ENCODE data around the gene STRADA. TPM values are rescaled to one million over a fixed set of nuclear protein-coding genes. Genes with fewer than 3 reads are reported as not detected.

STRADA gene
- total RNA-seq, 1 experiment from 2014 or later, result 25.2 TPM

- no peak for DNase-seq (ENCODE audit: low spot score)
These were observed 58.6 kb downstream of the STRADA start for GRCh38 chr17:63682981-63683380.

GRCh38 chr17:63682441-63682840, 59.2 kb downstream of the STRADA start:
- no peak for DNase-seq (ENCODE audit: low spot score)

- DNase-seq (ENCODE audit: low spot score), result no peak
These were observed 60.1 kb downstream of the STRADA start for GRCh38 chr17:63681530-63681929.

GRCh38 chr17:63680700-63681099, 60.9 kb downstream of the STRADA start:
- no peak for DNase-seq (ENCODE audit: low spot score)

GRCh38 chr17:63679214-63679613, 62.4 kb downstream of the STRADA start:
- DNase-seq (ENCODE audit: low spot score), result no peak

- no peak for DNase-seq (ENCODE audit: low spot score)
These were observed 65.0 kb downstream of the STRADA start for GRCh38 chr17:63676584-63676983.

GRCh38 chr17:63675607-63676546, 65.7 kb downstream of the STRADA start:
- peak; percentile 82 for DNase-seq (ENCODE audit: low spot score)

GRCh38 chr17:63675231-63675606, 66.4 kb downstream of the STRADA start:
- peak; percentile 44 for DNase-seq (ENCODE audit: low spot score)

- no peak for DNase-seq (ENCODE audit: low spot score)
These were observed 68.7 kb downstream of the STRADA start for GRCh38 chr17:63672856-63673255.

- no peak for DNase-seq (ENCODE audit: low spot score)
These were observed 75.9 kb downstream of the STRADA start for GRCh38 chr17:63665527-63666214.

- DNase-seq (ENCODE audit: low spot score), result no peak
These were observed 81.7 kb downstream of the STRADA start for GRCh38 chr17:63659850-63660249.

- no peak for DNase-seq (ENCODE audit: low spot score)
These were observed 83.2 kb downstream of the STRADA start for GRCh38 chr17:63658366-63658765.

- DNase-seq (ENCODE audit: low spot score), result no peak
These were observed 83.8 kb downstream of the STRADA start for GRCh38 chr17:63657786-63658185.

GRCh38 chr17:63653050-63653449, 88.5 kb downstream of the STRADA start:
- DNase-seq (ENCODE audit: low spot score), result no peak

Other genes with a start within 250 kb of the STRADA start
- not detected in 2 replicates for gene KCNH6, start 218.4 kb downstream of the STRADA start, total RNA-seq (2014; rRNA removed; shearing (Covaris generic))
- gene DCAF7, start 191.3 kb downstream of the STRADA start, total RNA-seq (2014; rRNA removed; shearing (Covaris generic)), result 37.3 and 47.4 TPM in 2 replicates
- 37.1 and 37.4 TPM in 2 replicates for gene TACO1, start 140.9 kb downstream of the STRADA start, total RNA-seq (2014; rRNA removed; shearing (Covaris generic))
- gene MAP3K3, start 119.4 kb downstream of the STRADA start, total RNA-seq (2014; rRNA removed; shearing (Covaris generic)), result 31.5 and 39.5 TPM in 2 replicates
- gene LIMD2, start 41.7 kb downstream of the STRADA start, total RNA-seq (2014; rRNA removed; shearing (Covaris generic)), result 43.2 and 75.7 TPM in 2 replicates
- gene CCDC47, start 31.8 kb upstream of the STRADA start, total RNA-seq (2014; rRNA removed; shearing (Covaris generic)), result 59.7 and 78.3 TPM in 2 replicates
- 64.8 and 65.6 TPM in 2 replicates for gene DDX42, start 32.4 kb upstream of the STRADA start, total RNA-seq (2014; rRNA removed; shearing (Covaris generic))
- gene PSMC5, start 85.6 kb upstream of the STRADA start, total RNA-seq (2014; rRNA removed; shearing (Covaris generic)), result 51.2 and 69.5 TPM in 2 replicates
- gene FTSJ3, start 85.9 kb upstream of the STRADA start, total RNA-seq (2014; rRNA removed; shearing (Covaris generic)), result 48.0 and 50.6 TPM in 2 replicates
- gene SMARCD2, start 100.9 kb upstream of the STRADA start, total RNA-seq (2014; rRNA removed; shearing (Covaris generic)), result 114 and 138 TPM in 2 replicates
- gene CSH2, start 131.9 kb upstream of the STRADA start, total RNA-seq (2014; rRNA removed; shearing (Covaris generic)), result not detected in 2 replicates
- not detected in 2 replicates for gene GH2, start 140.1 kb upstream of the STRADA start, total RNA-seq (2014; rRNA removed; shearing (Covaris generic))
- gene CSH1, start 154.8 kb upstream of the STRADA start, total RNA-seq (2014; rRNA removed; shearing (Covaris generic)), result not detected in 2 replicates
- gene CSHL1, start 169.5 kb upstream of the STRADA start, total RNA-seq (2014; rRNA removed; shearing (Covaris generic)), result not detected in 2 replicates
- not detected in 2 replicates for gene GH1, start 177.0 kb upstream of the STRADA start, total RNA-seq (2014; rRNA removed; shearing (Covaris generic))
- 0.10 and 0.72 TPM in 2 replicates for gene CD79B, start 190.5 kb upstream of the STRADA start, total RNA-seq (2014; rRNA removed; shearing (Covaris generic))
- gene SCN4A, start 231.1 kb upstream of the STRADA start, total RNA-seq (2014; rRNA removed; shearing (Covaris generic)), result 0.02 TPM in 1 of 2 replicates, not detected in the other